Activated gamma-delta T cell treated with Interleukin-2 at 50 U/mL for 16 hours (primary cell): ENCODE data around the gene OLFML2A.
A peak's percentile ranks its signal among the peaks of the same experiment; 100 is the strongest.
"Not testable (repeated sequence)": the region's sequence is repeated elsewhere in the genome, so short reads cannot be mapped to it uniquely, and the experiment has no call there.

ENCODE experiments used
- DNase-seq: peaks from one replicate; pipeline ENCODE4 v3.0.0-alpha.2; 2020

Gene OLFML2A

DNA sequence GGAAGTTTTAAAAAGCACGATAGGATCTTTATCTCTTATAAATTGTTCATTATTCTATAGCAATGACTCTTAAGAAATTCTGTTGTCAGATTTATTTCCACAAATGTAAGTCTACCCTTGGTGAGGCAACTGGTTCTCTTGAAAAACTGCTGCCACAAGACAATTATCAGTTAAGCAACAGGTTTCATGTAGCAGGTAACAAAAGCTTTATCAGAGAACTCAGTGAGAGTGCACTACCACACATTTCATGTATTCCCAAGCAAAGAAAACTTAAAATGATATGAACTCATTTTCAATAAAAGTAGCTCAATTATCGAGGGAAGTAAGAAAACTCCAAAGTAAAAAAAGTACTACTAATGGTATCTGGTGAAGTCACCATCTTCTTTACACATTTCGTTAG is 15.2 kb upstream of the OLFML2A start:
- no peak for DNase-seq

GRCh38 chr9:124762633-124763032 is 14.3 kb upstream of the OLFML2A start:
- no peak for DNase-seq

- no peak for DNase-seq
Observed at GRCh38 chr9:124764774-124765438, 12.0 kb upstream of the OLFML2A start.

DNA sequence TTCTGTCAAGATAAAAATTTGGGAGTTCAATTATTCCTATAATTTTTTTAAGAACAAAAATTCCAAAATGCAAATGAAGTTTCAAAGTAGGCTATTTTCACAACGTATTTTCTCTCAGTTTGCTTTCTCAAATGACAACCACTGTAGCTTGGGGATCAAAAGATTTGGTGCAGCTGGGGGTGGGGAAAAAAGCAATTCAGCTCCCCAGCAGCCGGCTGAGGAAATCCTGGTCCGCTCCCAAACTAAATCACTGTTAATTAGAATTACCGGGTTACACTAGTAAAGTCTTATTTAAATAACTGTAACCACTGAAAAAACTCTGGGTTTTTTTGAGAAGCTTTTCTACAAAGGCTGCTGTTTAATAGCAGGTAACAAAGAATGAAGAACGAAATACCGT is 11.5 kb upstream of the OLFML2A start:
- no peak for DNase-seq

- no peak for DNase-seq
Observed at GRCh38 chr9:124766326-124766725, 10.6 kb upstream of the OLFML2A start.

DNA sequence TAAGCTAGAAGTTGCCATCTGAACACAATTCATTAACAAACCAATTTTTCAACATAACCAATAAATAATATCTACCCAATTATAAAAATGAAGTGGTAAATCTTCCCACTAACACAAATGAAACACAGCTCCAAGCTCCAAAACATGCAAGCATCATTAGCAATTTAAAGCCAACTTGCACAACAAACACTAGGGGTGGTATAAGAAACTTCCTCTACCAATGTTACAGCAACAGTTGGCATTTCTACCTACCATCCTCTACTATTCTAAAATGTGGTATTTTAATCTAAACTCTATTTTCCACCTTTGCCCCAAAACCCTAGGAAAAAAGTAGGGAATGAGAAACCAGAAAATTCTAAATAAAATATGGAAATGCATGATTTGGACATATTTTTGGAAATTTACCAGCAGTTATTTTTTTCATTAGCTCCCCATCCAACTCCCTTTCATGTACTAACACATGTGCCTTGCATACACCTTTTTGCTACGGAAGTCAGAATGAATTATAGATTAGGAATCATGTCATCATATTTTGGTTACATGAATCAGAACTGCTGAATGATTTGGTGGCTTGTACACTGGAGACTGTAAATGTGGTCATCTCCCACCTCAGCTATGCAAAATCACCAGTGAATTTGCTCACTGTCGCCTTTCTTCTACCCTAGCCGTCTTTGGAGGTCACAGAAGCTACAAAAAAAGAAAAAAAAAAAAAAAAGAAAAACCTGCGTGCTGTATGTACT is 9.9 kb upstream of the OLFML2A start:
- DNase-seq = no peak

- no peak for DNase-seq
Observed at GRCh38 chr9:124767821-124768220, 9.1 kb upstream of the OLFML2A start.

DNA sequence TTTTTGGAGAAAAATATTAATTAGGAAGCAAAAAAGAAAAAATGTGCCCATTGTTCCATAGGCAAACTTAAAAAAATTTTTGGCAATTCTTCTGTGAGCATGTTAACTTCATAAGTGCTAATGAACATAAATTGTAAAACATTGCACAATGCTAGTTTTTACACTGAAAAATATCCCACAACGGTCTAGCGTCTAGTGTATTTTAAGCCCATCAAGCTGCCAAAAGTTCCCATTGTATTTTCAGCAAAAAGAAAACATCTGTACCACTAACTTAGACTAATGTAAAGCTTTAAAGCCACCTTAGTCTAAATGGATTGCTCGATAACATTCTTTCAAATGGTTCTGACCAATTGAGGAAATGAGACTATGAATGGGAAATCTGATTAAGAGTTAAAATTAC is 8.6 kb upstream of the OLFML2A start:
- DNase-seq = no peak

DNA sequence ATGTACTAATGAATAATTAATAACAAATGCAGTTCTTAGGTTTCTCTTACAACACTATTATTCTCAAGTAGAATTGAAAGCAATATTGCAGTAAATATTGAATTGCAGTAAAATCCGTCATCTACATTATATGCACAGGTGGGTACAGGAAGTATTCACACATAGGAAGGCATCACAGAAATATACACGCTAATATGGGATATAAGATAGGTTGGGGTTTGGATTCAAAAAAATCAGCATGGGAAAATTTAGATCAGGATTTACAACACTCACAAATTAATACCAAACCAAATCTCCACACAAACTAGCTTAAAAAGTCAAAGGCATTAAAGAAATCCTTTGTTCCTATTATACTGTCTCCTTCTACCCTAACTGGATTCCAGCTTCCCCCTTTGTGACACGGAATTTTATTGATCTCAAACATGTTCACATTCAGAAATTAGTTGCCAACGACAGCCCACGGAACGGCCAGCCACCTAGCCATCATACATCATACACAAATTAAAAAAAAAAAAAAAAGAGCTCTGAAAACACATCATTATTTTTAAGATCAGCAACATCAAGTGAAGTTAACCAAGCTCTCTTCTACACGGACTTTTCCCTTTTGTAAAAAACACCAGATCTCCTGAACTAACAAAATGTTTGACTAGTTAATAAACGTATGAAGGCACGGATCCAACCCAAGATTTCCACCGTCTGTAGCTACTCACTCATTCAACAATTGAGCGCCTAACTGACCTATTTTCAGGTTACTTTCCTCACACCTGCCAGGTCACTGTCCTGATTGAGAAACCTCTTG is 8.0 kb upstream of the OLFML2A start:
- no peak for DNase-seq

DNA sequence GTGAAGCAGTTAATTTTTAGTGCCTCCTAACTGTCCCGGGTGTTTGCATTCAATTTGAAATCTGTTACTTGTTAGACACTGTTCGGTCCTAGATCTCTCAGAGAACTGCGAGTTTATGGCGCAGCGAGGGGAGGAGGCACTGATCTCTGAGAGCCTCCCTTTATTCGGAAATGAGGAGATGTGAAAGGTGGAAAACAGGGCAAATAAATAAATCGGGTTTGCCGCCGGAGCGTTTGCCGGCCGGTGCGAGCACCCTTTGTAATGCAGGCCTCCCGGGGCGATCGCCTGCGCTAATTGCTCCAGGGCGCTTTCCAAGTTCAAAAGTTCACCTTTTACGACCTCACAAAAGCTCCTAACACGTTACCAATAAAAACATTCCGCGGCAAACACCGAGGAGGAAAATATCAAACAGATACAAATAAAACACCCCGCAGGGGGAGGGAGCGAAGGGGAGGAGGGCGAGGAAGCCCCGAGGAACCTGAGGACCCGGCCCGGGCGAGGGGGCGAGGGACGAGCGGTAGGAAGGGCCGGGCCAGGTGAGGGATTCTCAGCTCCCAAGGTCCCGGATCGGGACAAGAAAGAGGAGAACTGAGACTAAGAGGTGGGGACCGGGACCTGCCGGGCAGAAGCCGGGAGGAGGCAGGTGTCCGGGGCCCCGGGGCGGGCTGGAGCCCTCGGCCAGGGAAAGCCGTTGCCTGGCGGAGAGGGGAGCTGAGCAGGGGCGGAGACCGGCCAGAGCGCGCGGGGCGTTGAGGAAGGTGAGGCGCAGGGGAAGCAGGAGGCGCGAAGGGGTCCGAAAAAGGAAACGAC is 7.2 kb upstream of the OLFML2A start:
- no peak for DNase-seq

DNA sequence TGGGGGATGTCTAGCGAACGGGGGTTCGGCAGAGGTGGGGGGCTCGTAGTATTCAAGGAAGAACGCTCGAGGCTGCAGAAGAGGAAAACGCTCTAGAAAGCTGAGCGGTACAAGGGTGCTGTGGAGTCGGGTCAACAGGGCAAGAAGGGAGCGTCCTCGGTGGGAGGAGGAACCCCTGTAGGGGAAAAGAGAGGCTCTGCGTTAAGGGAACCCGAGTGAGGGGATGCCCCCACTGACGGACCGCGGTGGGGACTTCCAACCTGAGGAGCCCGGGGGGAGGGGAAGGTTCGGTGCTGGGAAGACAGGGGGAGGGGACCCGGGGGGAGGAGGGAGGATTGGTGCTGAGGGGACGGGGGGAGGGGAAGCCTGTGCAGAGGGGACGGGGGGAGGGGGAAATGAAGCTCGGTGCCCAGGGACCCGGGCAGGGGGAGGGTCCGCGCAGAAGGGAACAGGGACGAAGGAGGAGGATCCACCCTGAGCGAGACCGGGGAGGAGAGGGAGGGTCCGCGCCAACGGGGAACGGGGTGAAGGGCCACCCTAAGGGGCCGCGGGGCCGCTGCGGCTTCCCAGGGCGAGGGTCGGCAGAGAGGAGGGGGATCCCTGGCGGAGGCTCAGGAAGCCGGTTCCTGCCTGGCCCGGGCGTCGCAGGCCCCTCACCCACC is 6.4 kb upstream of the OLFML2A start:
- no peak for DNase-seq

- peak; percentile 91 for DNase-seq
Observed at GRCh38 chr9:124771021-124771866, 5.7 kb upstream of the OLFML2A start, which contains the start of gene NR6A1. Gene NR6A1, minus strand, starts transcription at chr9:124771311.

GRCh38 chr9:124771867-124772679 is 4.9 kb upstream of the OLFML2A start:
- DNase-seq = no peak

DNA sequence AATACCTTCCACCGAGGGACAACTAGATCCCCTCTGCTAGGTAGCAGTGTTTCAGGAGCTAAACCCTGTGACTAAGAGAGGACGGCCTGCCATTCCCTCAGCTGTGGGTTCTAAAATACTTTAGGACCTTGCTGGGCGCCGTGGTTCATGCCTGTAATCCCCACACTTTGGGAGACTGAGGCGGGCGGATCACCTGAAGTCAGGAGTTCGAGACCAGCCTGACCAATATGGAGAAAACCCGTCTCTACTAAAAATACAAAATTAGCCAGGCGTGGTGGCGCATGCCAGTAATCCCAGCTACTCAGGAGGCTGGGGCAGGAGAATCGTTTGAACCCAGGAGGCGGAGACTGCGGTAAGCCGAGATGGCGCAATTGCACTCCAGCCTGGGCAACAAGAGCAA is 4.1 kb upstream of the OLFML2A start:
- DNase-seq = not testable (repeated sequence)

DNA sequence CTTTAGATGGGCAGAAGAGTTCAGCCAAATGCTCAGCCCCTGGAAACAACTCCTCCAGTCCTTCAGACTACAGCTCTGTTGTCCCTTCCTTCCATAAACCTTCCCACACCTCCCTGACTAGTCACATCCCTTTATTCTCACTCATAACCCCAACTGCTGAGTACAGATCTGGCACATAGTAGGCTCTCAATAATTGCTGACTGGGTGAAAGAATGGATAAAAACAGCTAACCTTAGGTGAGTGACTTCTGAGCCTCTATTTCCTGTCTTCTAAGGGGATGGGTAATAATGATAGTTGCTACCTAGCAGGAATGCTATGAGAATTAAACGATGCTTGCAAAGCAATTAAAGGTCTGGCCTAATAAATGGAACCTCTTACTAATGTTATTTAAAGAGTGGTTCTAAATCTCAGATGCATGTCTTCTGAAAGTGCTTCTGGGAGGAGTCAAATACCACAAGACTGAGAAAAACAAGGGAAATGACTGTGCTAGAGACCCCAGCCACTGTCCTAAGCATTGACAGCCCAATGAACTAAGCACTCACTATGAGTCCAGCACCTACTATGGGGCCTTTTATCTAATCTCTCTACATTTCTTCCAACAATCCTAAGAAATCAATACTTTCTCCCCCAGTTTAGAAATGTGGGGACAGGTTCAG is 3.3 kb upstream of the OLFML2A start:
- no peak for DNase-seq

DNA sequence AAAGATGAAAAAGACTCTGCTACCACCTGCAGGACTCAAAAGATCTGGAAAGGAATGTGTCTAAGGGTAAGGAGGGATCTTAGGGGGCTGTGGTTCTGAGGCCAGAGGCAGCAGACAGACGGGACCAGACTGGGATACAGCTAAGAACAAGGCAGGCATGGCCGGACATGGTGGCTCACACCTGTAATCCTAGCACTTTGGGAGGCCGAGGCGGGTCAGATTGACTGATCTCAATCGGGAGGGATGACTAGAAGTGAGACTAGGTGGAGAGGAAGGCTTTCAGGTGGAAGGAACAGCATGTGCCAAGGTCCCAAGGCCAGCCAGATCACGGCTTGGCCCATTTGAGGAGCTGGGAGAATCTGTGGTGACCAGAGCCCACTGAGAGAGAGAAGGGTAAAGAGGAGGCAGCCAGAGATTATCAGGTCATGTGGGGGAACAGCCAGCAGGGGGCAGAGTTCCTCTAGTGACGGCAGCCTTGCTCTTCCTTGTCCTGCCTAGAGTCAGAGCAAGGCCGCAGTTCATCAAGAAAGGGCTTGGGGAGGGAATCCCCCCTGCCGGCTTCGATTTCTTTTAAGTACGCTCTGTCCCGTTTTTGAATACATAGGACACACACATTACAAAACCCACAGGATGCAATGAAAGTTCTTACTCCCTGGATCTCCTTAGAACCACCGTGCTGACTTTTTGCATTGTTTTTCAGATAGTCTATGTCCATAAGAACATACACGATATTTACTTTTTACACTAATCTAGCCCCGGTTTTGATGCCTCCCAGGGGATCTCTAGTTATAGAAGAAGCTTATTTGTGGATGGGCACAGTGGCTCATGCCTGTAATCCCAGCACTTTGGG is 2.6 kb upstream of the OLFML2A start:
- DNase-seq = peak; percentile 81

GRCh38 chr9:124776618-124776953 is 347 bp upstream of the OLFML2A start:
- DNase-seq = no peak

- no peak for DNase-seq
Observed at GRCh38 chr9:124778575-124779367, 1.8 kb downstream of the OLFML2A start.
